Smooth muscle cell (in vitro differentiated cells): ENCODE results near the gene ACTR1B. TPM values are rescaled to one million over a fixed set of nuclear protein-coding genes. Genes with fewer than 3 reads are reported as not detected.
"Not testable (repeated sequence)": the region's sequence is repeated elsewhere in the genome, so short reads cannot be mapped to it uniquely, and the experiment has no call there.

Experiments
- DNase-seq: peaks from one replicate; lab custom pipeline; 2025; ENCODE audit not compliant: unreplicated experiment; lab: John Stamatoyannopoulos, UW
- H2AFZ ChIP-seq: fragments of 200-600 bp; sonication (generic); 2 replicates; pipeline ENCODE4 v1.6.0; 2016; ENCODE audit warnings: antibody characterized with exemption, low read depth, mild to moderate bottlenecking
- H3F3A ChIP-seq: fragments of 200-600 bp; sonication (generic); 2 replicates; pipeline ENCODE4 v1.6.0; 2017; ENCODE audit warnings: antibody characterized with exemption, low read depth
- H3K27ac ChIP-seq: fragments of 200-600 bp; sonication (generic); 2 replicates; pipeline ENCODE4 v1.5.1; 2016; ENCODE audit warnings: low read depth, mild to moderate bottlenecking
- H3K27me3 ChIP-seq: fragments of 200-600 bp; sonication (generic); 2 replicates; pipeline ENCODE4 v1.6.1; 2016; ENCODE audit warnings: low read depth, mild to moderate bottlenecking
- H3K36me3 ChIP-seq: fragments of 200-600 bp; sonication (generic); 2 replicates; pipeline ENCODE4 v1.5.1; 2016; ENCODE audit warnings: low read depth
- H3K4me1 ChIP-seq: fragments of 200-600 bp; sonication (generic); 2 replicates; pipeline ENCODE4 v1.5.1; 2016; ENCODE audit warnings: low read depth
- H3K4me2 ChIP-seq: fragments of 200-600 bp; sonication (generic); 2 replicates; pipeline ENCODE4 v1.6.0; 2016; ENCODE audit warnings: mild to moderate bottlenecking
- H3K4me3 ChIP-seq: fragments of 200-600 bp; sonication (generic); 2 replicates; pipeline ENCODE4 v1.5.1; 2016; ENCODE audit warnings: mild to moderate bottlenecking
- H3K79me2 ChIP-seq: fragments of 200-600 bp; sonication (generic); 2 replicates; pipeline ENCODE4 v1.6.0; 2016; ENCODE audit warnings: low read depth, mild to moderate bottlenecking
- H3K9ac ChIP-seq: fragments of 200-600 bp; sonication (generic); 2 replicates; pipeline ENCODE4 v1.6.0; 2016; ENCODE audit warnings: low read depth
- H3K9me3 ChIP-seq: fragments of 200-600 bp; sonication (generic); replicated peaks from 2 replicates; pipeline ENCODE4 v1.5.1; 2016; ENCODE audit warnings: low read depth
- H4K20me1 ChIP-seq: fragments of 200-600 bp; sonication (generic); 2 replicates; pipeline ENCODE4 v1.6.0; 2016; ENCODE audit warnings: low read depth
- CTCF ChIP-seq: fragments of 200-600 bp; sonication (generic); IDR thresholded peaks from 2 replicates; pipeline ENCODE4 v1.5.1; 2017; ENCODE audit warnings: borderline replicate concordance, mild to moderate bottlenecking, antibody characterized with exemption; ENCODE audit not compliant: insufficient read depth, poor library complexity, severe bottlenecking
- WGBS: methylation state at CpG from one replicate; pipeline ENCODE4 v1.1.7; 2016; ENCODE audit warnings: low lambda C conversion rate; 5-methylcytosine and 5-hydroxymethylcytosine counted together
- polyA plus RNA-seq: library from polyadenylated mRNA; unstranded; fragments of >200 nt; fragmentation: Nextera tagmentation; extraction: Ambion mirVana; gene quantifications from 2 replicates; pipeline ENCODE4 v1.2.1, GENCODE V29; 2016
- total RNA-seq: library from RNA; depleted of rRNA; stranded (reverse); fragments of >200 nt; gene quantifications from 2 replicates; pipeline ENCODE4 v1.2.3, GENCODE V29; 2014

Gene ACTR1B
- total and polyA plus RNA-seq, 2 experiments from 2014 or later, result 20.8 to 43.7 TPM

GRCh38 chr2:97645695-97646629 lies 17.9 kb downstream of the ACTR1B start, which contains the start of gene COX5B:
Gene COX5B, plus strand, starts transcription at chr2:97646062. Its CDS starts 25 bp downstream, at chr2:97646087.
- no peak for TF ChIP-seq CTCF

GRCh38 chr2:97645112-97645694 lies 18.6 kb downstream of the ACTR1B start:
- peaks cover 3% of the 10 kb centered on the region for H3K36me3 ChIP-seq
- H4K20me1 ChIP-seq, result no peaks in the 10 kb centered on the region
- no peak for TF ChIP-seq CTCF
- peaks cover 18% of the 10 kb centered on the region for H3K79me2 ChIP-seq
- H3K4me1 ChIP-seq, result peaks cover 11% of the 10 kb centered on the region
- H3K9me3 ChIP-seq, result no peaks in the 10 kb centered on the region
- peak overlapping the region; percentile 49 for H3K9ac ChIP-seq
- WGBS, result 13% methylated on average over 19 of the region's 19 CpGs
- peak overlapping the region; percentile 81 for H2AFZ ChIP-seq
- peaks cover 10% of the 10 kb centered on the region for H3F3A ChIP-seq
- H3K27me3 ChIP-seq, result no peaks in the 10 kb centered on the region
- peak overlapping the region; percentile 85 for H3K4me2 ChIP-seq
- DNase-seq, result no peak
- H3K4me3 ChIP-seq, result peak overlapping the region; percentile 91
- peak overlapping the region; percentile 74 for H3K27ac ChIP-seq

More at GRCh38 chr2:97645695-97646629, 17.9 kb downstream of the ACTR1B start, which contains the start of gene COX5B:
- peak within 1 kb of the TSS; percentile 91 for H3K4me3 ChIP-seq
- H3K27ac ChIP-seq, result peak within 1 kb of the TSS; percentile 74
- peak within 1 kb of the TSS; percentile 98 for H3K4me2 ChIP-seq
- H2AFZ ChIP-seq, result peak within 1 kb of the TSS; percentile 83
- no peaks in the 10 kb centered on the region for H4K20me1 ChIP-seq
- H3K9me3 ChIP-seq, result no peaks in the 10 kb centered on the region
- no peaks in the 10 kb centered on the region for H3K27me3 ChIP-seq
- peak within 1 kb of the TSS; percentile 90 for H3K9ac ChIP-seq
- H3K79me2 ChIP-seq, result peaks cover 18% of the 10 kb centered on the region
- peaks cover 3% of the 10 kb centered on the region for H3K36me3 ChIP-seq
- 2% methylated on average over 61 of the region's 63 CpGs for WGBS
- peaks cover 10% of the 10 kb centered on the region for H3F3A ChIP-seq
- H3K4me1 ChIP-seq, result peaks cover 11% of the 10 kb centered on the region
- DNase-seq, result peak; percentile 92

- Histone ChIP-seq H3K4me3 (no peak overlapping the region), H3K36me3 (peaks cover 3% of the 10 kb centered on the region), H4K20me1 (no peaks in the 10 kb centered on the region), H3K4me2 (no peak overlapping the region), H3K9ac (no peak overlapping the region), H2AFZ (no peak overlapping the region), H3K27me3 (no peaks in the 10 kb centered on the region), H3K9me3 (no peaks in the 10 kb centered on the region), H3K27ac (no peak overlapping the region), H3K4me1 (peaks cover 11% of the 10 kb centered on the region), H3F3A (peaks cover 10% of the 10 kb centered on the region), H3K79me2 (peaks cover 18% of the 10 kb centered on the region)
- 93% methylated on average over 4 of the region's 4 CpGs for WGBS
- no peak for DNase-seq
- TF ChIP-seq CTCF, result no peak
Measured at GRCh38 chr2:97644023-97644717, 19.7 kb downstream of the ACTR1B start.

- H3K4me3 ChIP-seq, result not testable (repeated sequence)
- WGBS, result 77% methylated on average over 8 of the region's 8 CpGs
Measured at GRCh38 chr2:97626049-97626430, 37.8 kb downstream of the ACTR1B start.

GRCh38 chr2:97625354-97626048 lies 38.3 kb downstream of the ACTR1B start:
- not testable (repeated sequence) for DNase-seq, H3F3A ChIP-seq, H3K4me1 ChIP-seq, H2AFZ ChIP-seq, H3K4me2 ChIP-seq, H3K27ac ChIP-seq, H4K20me1 ChIP-seq, H3K36me3 ChIP-seq, H3K27me3 ChIP-seq, H3K79me2 ChIP-seq, H3K9ac ChIP-seq, H3K9me3 ChIP-seq, H3K4me3 ChIP-seq
- 73% methylated on average over 3 of the region's 8 CpGs for WGBS

More at GRCh38 chr2:97626049-97626430, 37.8 kb downstream of the ACTR1B start:
- DNase-seq, H3K4me1 ChIP-seq, H3K27me3 ChIP-seq, H3K36me3 ChIP-seq, H2AFZ ChIP-seq, H4K20me1 ChIP-seq, H3K9ac ChIP-seq, H3F3A ChIP-seq, H3K27ac ChIP-seq, H3K79me2 ChIP-seq, H3K4me2 ChIP-seq, H3K9me3 ChIP-seq: not testable (repeated sequence)
